K562 (cell line): Measurements from ENCODE around the gene RFNG. TPM values are rescaled to one million over a fixed set of nuclear protein-coding genes. Genes with fewer than 3 reads are reported as not detected.

Source experiments
- BRD4 ChIP-seq: fragments of 200-600 bp; sonication (generic); IDR thresholded peaks from 2 replicates; pipeline ENCODE4 v1.6.1; 2017; ENCODE audit warnings: inconsistent platforms
- CHD4 ChIP-seq: fragments of 200-600 bp; sonication (generic); IDR thresholded peaks from 3 replicates; pipeline ENCODE4 v1.6.1; 2012; ENCODE audit warnings: low read depth, mild to moderate bottlenecking, mixed read lengths, low read length, inconsistent platforms; ENCODE audit not compliant: insufficient read depth, insufficient replicate concordance, poor library complexity, severe bottlenecking
- MEIS2 ChIP-seq: fragments of 450-650 bp; IDR thresholded peaks from 2 replicates; pipeline ENCODE4 v1.6.1; 2014; ENCODE audit warnings: mild to moderate bottlenecking; ENCODE audit not compliant: partially characterized antibody
- RBM17 ChIP-seq: fragments of 200-400 bp; formaldehyde crosslinking; IDR thresholded peaks from 2 replicates; pipeline ENCODE4 v1.6.1; 2017; ENCODE audit warnings: low read depth, mild to moderate bottlenecking, low read length, borderline replicate concordance
- SIN3B ChIP-seq: fragments of 450-650 bp; IDR thresholded peaks from 2 replicates; pipeline ENCODE4 v1.6.1; 2017; ENCODE audit warnings: low read depth, mild to moderate bottlenecking, moderate library complexity
- STAT6 ChIP-seq: sonication (generic); formaldehyde crosslinking; IDR thresholded peaks from 2 replicates; pipeline ENCODE4 v1.8.1; 2023; ENCODE audit warnings: mild to moderate bottlenecking, missing genetic modification reagents
- ZFP30 ChIP-seq: fragments of 250-450 bp; sonication (Bioruptor Pico); IDR thresholded peaks from 2 replicates; pipeline ENCODE4 v1.8.0; 2022; ENCODE audit warnings: moderate library complexity, mild to moderate bottlenecking, inconsistent platforms, borderline replicate concordance
- ZNF134 ChIP-seq: fragments of 250-450 bp; sonication (Bioruptor Pico); conservative IDR thresholded peaks from 2 replicates; pipeline ENCODE4 v1.4.0; 2020
- ZNF655 ChIP-seq: fragments of 250-450 bp; sonication (Bioruptor Pico); IDR thresholded peaks from 2 replicates; pipeline ENCODE4 v1.5.0; 2021
- polyA plus RNA-seq, 8 experiments: library from polyadenylated mRNA; depleted of rRNA in 4 of 8; stranded (reverse) in 5 of 8; unstranded in 3 of 8; fragments of >200 nt; fragmentation: Nextera tagmentation in 2 of 8; fragmentation: Illumina TruSeq in 1 of 8; extraction: Ambion mirVana in 2 of 8; extraction: Trizol in 1 of 8; gene quantifications; 2 replicates each; pipeline versions ENCODE4 v1.2.1 to v1.2.3, GENCODE V29; 2011 to 2014; ENCODE audit warnings: inconsistent platforms in 1 of 8, missing spikeins in 1 of 8
- total RNA-seq, 7 experiments: library from RNA; depleted of rRNA in 6 of 7; stranded (reverse); fragments of >200 nt in 6 of 7; fragmentation: Illumina TruSeq in 2 of 7; extraction: Trizol in 2 of 7; gene quantifications; 2 replicates each; pipeline versions ENCODE4 v1.2.1 to v1.2.3, GENCODE V29; 2011 to 2021; ENCODE audit warnings: low replicate concordance in 1 of 7
- TF ChIP-seq, protein P1 (sequence below): fragments of 450-650 bp; IDR thresholded peaks from 2 replicates; pipeline ENCODE4 v1.6.1; 2016; ENCODE audit warnings: mild to moderate bottlenecking

Gene RFNG
- total and polyA plus RNA-seq, 9 of the 15 experiments (the other 6 are each of a cell fraction or from before 2014, with no cell fraction given), result 0.32 to 32.8 (median 9.5) TPM

- TF ChIP-seq ZNF655 (CRISPR knock-in tag), result no peak
- no peak for TF ChIP-seq STAT6 (CRISPR knock-in tag)
- 0 out of 2 replicates have a peak, but pooled peaks have one; percentile 44 for TF ChIP-seq ZNF134 (CRISPR knock-in tag)
- TF ChIP-seq MEIS2, result no peak
- no peak for TF ChIP-seq CHD4
- peak; percentile 87 for TF ChIP-seq SIN3B
- no peak for TF ChIP-seq ZFP30 (CRISPR knock-in tag)
- no peak for TF ChIP-seq RBM17
- 0 out of 2 replicates have a peak, but pooled peaks have one; percentile 52 for TF ChIP-seq BRD4
- TF ChIP-seq, protein P1, sequence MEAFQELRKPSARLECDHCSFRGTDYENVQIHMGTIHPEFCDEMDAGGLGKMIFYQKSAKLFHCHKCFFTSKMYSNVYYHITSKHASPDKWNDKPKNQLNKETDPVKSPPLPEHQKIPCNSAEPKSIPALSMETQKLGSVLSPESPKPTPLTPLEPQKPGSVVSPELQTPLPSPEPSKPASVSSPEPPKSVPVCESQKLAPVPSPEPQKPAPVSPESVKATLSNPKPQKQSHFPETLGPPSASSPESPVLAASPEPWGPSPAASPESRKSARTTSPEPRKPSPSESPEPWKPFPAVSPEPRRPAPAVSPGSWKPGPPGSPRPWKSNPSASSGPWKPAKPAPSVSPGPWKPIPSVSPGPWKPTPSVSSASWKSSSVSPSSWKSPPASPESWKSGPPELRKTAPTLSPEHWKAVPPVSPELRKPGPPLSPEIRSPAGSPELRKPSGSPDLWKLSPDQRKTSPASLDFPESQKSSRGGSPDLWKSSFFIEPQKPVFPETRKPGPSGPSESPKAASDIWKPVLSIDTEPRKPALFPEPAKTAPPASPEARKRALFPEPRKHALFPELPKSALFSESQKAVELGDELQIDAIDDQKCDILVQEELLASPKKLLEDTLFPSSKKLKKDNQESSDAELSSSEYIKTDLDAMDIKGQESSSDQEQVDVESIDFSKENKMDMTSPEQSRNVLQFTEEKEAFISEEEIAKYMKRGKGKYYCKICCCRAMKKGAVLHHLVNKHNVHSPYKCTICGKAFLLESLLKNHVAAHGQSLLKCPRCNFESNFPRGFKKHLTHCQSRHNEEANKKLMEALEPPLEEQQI, result no peak
These were observed 14.2 kb upstream of the RFNG start, which contains the start of gene DUS1L (continued) for GRCh38 chr17:82065638-82066303.
